ENCODE measurements around the gene ZNF71. TPM values are rescaled to one million over a fixed set of nuclear protein-coding genes. Genes with fewer than 3 reads are reported as not detected.

The ZNF71 gene
- total and polyA plus RNA-seq, 2 donors (not counting 3 experiments of a cell fraction or from before 2014, with no cell fraction given), result 9.7 to 10.1 TPM

- no peaks in the 10 kb centered on the region for H3K9me1 ChIP-seq (replicated peaks; ENCODE audit: control insufficient read depth, extremely low read depth, insufficient read depth, low read length)
- peaks cover 7% of the 10 kb centered on the region for H3K9me3 ChIP-seq (replicated peaks; ENCODE audit: control insufficient read depth, insufficient read depth, low read length)
- H3K36me3 ChIP-seq (ENCODE audit: control insufficient read depth in 2 of 2, extremely low read depth in 1 of 2, insufficient read depth in 2 of 2, low read length in 2 of 2), result no peaks in the 10 kb centered on the region
- POLR2A ChIA-PET, result no interaction called here
- H3K79me2 ChIP-seq (ENCODE audit: control insufficient read depth, insufficient read depth, low read length), result no peaks in the 10 kb centered on the region
- FAIRE-seq, result no peak
- peak overlapping the region; percentile 96 for H2AFZ ChIP-seq (ENCODE audit: low read depth, low read length)
- BruUV-seq (replicated peaks), result no TSS peak
- H3K9ac ChIP-seq (replicated peaks; ENCODE audit: extremely low read depth, insufficient read depth, low read length), result peak overlapping the region; percentile 44
- peaks cover 3% of the 10 kb centered on the region for H3K4me1 ChIP-seq (ENCODE audit: control insufficient read depth, extremely low read depth, insufficient read depth, low read length)
- no peaks in the 10 kb centered on the region for H3K27me3 ChIP-seq (ENCODE audit: control insufficient read depth in 2 of 2, insufficient read depth in 2 of 2, low read length in 2 of 2)
- no peak for DNase-seq (ENCODE audit: low read depth, low spot score)
- peak overlapping the region; percentile 48 for H3K4me2 ChIP-seq (ENCODE audit: insufficient read depth, low read length)
- CTCF ChIA-PET, result no interaction called here
- dilution Hi-C loops (cut with MboI; ENCODE audit: extremely low pct_ligation_motif_present, low sequenced_read_pairs) (no loop called here), intact Hi-C loops (cut with micrococcal nuclease) (loop anchor here (1.0 to 10.0 kb wide), 5 partner anchors 28 to 414 kb away; partner anchors contain the start of genes ZFP28, ZNF583 and ZNF71)
- peak overlapping the region; percentile 36 to 84 (median 73) for H3K4me3 ChIP-seq (replicated peaks in 1 of 3; ENCODE audit: insufficient read depth in 1 of 3, low read depth in 1 of 3, low read length in 3 of 3)
- no peak for TF ChIP-seq POLR2AphosphoS5 (IDR thresholded peaks at IDR 0.05; ENCODE audit: insufficient read depth, low read depth, low read length)
- TF ChIP-seq MYC (IDR thresholded peaks at IDR 0.05; ENCODE audit: low read depth, low read length), result no peak
- no peak for TF ChIP-seq EZH2 (IDR thresholded peaks at IDR 0.05; ENCODE audit: borderline replicate concordance, low read depth, low read length, severe bottlenecking)
- no peak for TF ChIP-seq GATA2 (IDR thresholded peaks at IDR 0.05; ENCODE audit: insufficient read depth, insufficient read length, low read depth, low read length)
- TF ChIP-seq CTCF (IDR thresholded peaks at IDR 0.05; ENCODE audit: extremely low read depth in 1 of 2, insufficient read depth in 1 of 2, low read depth in 1 of 2, low read length in 2 of 2), result no peak
- TF ChIP-seq POLR2A (IDR thresholded peaks at IDR 0.05; ENCODE audit: low read depth, low read length), result no peak
- no peak for TF ChIP-seq MAX (IDR thresholded peaks at IDR 0.05; ENCODE audit: insufficient read depth, insufficient read length)
- TF ChIP-seq FOS (IDR thresholded peaks at IDR 0.05; ENCODE audit: borderline replicate concordance, insufficient read depth, low read length), result no peak
- no peak for TF ChIP-seq JUN (IDR thresholded peaks at IDR 0.05; ENCODE audit: borderline replicate concordance, insufficient read depth, insufficient read length, low read depth)
- H3K27ac ChIP-seq (ENCODE audit: insufficient read depth, low read depth, low read length), result no peak overlapping the region
- no peaks in the 10 kb centered on the region for H4K20me1 ChIP-seq (replicated peaks; ENCODE audit: control insufficient read depth, extremely low read depth, insufficient read depth, low read length)
Measured at GRCh38 chr19:56566904-56567273, 28.2 kb upstream of the ZNF71 start.
